HepG2 (cell line): ENCODE results near the gene OTUD1. TPM values are rescaled to one million over a fixed set of nuclear protein-coding genes. Genes with fewer than 3 reads are reported as not detected.

Experiments used
- BCL6 ChIP-seq: IDR thresholded peaks from 2 replicates; pipeline ENCODE4 v1.6.1; 2016; ENCODE audit warnings: missing genetic modification reagents, missing compliant biosample characterization
- REPIN1 ChIP-seq: sonication (generic); formaldehyde crosslinking; IDR thresholded peaks from 2 replicates; pipeline ENCODE4 v1.8.0; 2022; ENCODE audit warnings: missing genetic modification reagents, low read depth, mild to moderate bottlenecking, borderline replicate concordance
- SOX6 ChIP-seq, 2 experiments: fragments of 450-650 bp in 1 of 2; sonication (generic) in 1 of 2; formaldehyde crosslinking in 1 of 2; IDR thresholded peaks; 2 replicates each; pipeline versions ENCODE4 v1.4.0 to v1.6.1; 2017 to 2020; ENCODE audit warnings: antibody characterized with exemption in 1 of 2, mild to moderate bottlenecking in 1 of 2, missing genetic modification reagents in 1 of 2
- ZBTB1 ChIP-seq: sonication (generic); formaldehyde crosslinking; IDR thresholded peaks from 2 replicates; pipeline ENCODE4 v1.4.0; 2020; ENCODE audit warnings: missing genetic modification reagents, borderline replicate concordance
- ZNF660 ChIP-seq: sonication (generic); formaldehyde crosslinking; IDR thresholded peaks from 2 replicates; pipeline ENCODE4 v1.5.1; 2020; ENCODE audit warnings: mild to moderate bottlenecking, low read depth, missing genetic modification reagents, borderline replicate concordance
- polyA plus RNA-seq, 8 experiments: library from polyadenylated mRNA; depleted of rRNA in 3 of 8; stranded (reverse) in 7 of 8; unstranded in 1 of 8; fragments of >200 nt; fragmentation: Illumina TruSeq in 4 of 8; extraction: Trizol in 4 of 8; gene quantifications; 2 replicates each; pipeline versions ENCODE4 v1.2.1 to v1.2.3, GENCODE V29; 2011 to 2016; ENCODE audit warnings: low read depth in 4 of 8, missing spikeins in 1 of 8, mixed read lengths in 1 of 8; ENCODE audit not compliant: insufficient read depth in 1 of 8
- total RNA-seq, 5 experiments: library from RNA; depleted of rRNA; stranded (reverse); fragments of >200 nt; fragmentation: Illumina TruSeq; extraction: Trizol; gene quantifications; 2 replicates each; pipeline ENCODE4 v1.2.3, GENCODE V29; 2016; ENCODE audit warnings: low read depth in 1 of 5
- TF ChIP-seq, protein P1 (sequence below): sonication (generic); formaldehyde crosslinking; IDR thresholded peaks from 2 replicates; pipeline ENCODE4 v1.4.0; 2020; ENCODE audit warnings: missing genetic modification reagents
- TF ChIP-seq, protein P2 (sequence below): sonication (generic); formaldehyde crosslinking; IDR thresholded peaks from 2 replicates; pipeline ENCODE4 v1.5.1; 2020; ENCODE audit warnings: mild to moderate bottlenecking, missing genetic modification reagents
- TF ChIP-seq, protein P3 (sequence below): sonication (generic); formaldehyde crosslinking; IDR thresholded peaks from 2 replicates; pipeline ENCODE4 v1.9.0; 2021; ENCODE audit warnings: missing genetic modification reagents, mild to moderate bottlenecking, borderline replicate concordance

OTUD1 gene
- total and polyA plus RNA-seq, 2 of the 13 experiments (the other 11 are each of a cell fraction or from before 2014, with no cell fraction given) = 1.2 to 1.4 TPM

DNA sequence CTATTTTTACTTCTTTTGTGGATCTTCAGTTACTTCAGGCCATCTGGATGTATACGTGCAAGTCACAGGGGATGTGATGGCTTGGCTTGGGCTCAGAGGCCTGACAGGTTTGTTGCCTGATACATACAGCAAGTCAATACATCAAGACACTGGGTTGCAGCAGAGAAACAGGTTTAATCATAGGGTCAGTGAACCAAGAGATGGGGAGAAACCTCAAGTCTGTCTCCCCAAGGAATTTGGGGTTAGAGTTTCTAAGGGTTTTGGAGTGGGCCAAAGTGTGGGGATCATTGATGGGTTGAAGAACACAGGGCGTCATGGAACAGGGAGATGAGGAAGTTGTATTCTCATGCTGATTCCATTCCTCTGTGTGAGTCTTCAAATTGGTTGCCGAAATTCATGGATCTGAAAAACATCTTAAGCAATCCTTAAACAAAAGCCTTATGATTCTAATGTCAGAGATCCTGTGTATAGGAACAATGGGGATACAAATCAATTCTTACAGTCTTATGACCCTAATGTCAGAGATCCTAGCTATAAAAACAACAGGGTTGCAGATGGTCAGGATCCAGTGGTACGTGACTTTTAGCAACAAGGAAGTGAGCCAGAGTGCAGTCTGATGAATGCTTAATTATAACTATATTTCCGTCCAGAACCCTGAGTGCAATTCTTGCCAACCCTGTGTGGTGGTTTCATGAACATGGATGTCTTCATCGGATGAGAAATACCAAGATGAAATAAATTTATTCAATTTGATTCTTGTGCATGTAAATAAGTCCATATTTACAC is 18.9 kb downstream of the OTUD1 start (continued):
- TF ChIP-seq, protein P1, sequence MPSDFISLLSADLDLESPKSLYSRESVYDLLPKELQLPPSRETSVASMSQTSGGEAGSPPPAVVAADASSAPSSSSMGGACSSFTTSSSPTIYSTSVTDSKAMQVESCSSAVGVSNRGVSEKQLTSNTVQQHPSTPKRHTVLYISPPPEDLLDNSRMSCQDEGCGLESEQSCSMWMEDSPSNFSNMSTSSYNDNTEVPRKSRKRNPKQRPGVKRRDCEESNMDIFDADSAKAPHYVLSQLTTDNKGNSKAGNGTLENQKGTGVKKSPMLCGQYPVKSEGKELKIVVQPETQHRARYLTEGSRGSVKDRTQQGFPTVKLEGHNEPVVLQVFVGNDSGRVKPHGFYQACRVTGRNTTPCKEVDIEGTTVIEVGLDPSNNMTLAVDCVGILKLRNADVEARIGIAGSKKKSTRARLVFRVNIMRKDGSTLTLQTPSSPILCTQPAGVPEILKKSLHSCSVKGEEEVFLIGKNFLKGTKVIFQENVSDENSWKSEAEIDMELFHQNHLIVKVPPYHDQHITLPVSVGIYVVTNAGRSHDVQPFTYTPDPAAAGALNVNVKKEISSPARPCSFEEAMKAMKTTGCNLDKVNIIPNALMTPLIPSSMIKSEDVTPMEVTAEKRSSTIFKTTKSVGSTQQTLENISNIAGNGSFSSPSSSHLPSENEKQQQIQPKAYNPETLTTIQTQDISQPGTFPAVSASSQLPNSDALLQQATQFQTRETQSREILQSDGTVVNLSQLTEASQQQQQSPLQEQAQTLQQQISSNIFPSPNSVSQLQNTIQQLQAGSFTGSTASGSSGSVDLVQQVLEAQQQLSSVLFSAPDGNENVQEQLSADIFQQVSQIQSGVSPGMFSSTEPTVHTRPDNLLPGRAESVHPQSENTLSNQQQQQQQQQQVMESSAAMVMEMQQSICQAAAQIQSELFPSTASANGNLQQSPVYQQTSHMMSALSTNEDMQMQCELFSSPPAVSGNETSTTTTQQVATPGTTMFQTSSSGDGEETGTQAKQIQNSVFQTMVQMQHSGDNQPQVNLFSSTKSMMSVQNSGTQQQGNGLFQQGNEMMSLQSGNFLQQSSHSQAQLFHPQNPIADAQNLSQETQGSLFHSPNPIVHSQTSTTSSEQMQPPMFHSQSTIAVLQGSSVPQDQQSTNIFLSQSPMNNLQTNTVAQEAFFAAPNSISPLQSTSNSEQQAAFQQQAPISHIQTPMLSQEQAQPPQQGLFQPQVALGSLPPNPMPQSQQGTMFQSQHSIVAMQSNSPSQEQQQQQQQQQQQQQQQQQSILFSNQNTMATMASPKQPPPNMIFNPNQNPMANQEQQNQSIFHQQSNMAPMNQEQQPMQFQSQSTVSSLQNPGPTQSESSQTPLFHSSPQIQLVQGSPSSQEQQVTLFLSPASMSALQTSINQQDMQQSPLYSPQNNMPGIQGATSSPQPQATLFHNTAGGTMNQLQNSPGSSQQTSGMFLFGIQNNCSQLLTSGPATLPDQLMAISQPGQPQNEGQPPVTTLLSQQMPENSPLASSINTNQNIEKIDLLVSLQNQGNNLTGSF = no peak
- TF ChIP-seq BCL6 (CRISPR knock-in tag) (no peak), SOX6 (IDR thresholded peaks at IDR 0.05) (no peak), SOX6 (CRISPR knock-in tag; IDR thresholded peaks at IDR 0.05) (no peak), ZNF660 (CRISPR knock-in tag) (no peak), REPIN1 (CRISPR knock-in tag) (no peak), ZBTB1 (CRISPR knock-in tag) (no peak)
- TF ChIP-seq, protein P2, sequence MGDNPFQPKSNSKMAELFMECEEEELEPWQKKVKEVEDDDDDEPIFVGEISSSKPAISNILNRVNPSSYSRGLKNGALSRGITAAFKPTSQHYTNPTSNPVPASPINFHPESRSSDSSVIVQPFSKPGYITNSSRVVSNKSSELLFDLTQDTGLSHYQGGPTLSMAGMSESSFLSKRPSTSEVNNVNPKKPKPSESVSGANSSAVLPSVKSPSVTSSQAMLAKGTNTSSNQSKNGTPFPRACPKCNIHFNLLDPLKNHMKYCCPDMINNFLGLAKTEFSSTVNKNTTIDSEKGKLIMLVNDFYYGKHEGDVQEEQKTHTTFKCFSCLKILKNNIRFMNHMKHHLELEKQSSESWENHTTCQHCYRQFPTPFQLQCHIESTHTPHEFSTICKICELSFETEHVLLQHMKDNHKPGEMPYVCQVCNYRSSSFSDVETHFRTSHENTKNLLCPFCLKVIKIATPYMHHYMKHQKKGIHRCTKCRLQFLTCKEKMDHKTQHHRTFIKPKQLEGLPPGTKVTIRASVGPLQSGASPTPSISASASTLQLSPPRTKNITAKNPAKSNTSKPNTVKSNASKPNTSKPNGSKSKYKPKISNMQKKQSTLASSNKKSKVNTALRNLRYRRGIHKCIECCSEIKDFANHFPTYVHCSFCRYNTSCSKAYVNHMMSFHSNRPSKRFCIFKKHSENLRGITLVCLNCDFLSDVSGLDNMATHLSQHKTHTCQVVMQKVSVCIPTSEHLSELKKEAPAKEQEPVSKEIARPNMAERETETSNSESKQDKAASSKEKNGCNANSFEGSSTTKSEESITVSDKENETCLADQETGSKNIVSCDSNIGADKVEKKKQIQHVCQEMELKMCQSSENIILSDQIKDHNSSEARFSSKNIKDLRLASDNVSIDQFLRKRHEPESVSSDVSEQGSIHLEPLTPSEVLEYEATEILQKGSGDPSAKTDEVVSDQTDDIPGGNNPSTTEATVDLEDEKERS (CRISPR knock-in tag) = no peak
- TF ChIP-seq, protein P3, sequence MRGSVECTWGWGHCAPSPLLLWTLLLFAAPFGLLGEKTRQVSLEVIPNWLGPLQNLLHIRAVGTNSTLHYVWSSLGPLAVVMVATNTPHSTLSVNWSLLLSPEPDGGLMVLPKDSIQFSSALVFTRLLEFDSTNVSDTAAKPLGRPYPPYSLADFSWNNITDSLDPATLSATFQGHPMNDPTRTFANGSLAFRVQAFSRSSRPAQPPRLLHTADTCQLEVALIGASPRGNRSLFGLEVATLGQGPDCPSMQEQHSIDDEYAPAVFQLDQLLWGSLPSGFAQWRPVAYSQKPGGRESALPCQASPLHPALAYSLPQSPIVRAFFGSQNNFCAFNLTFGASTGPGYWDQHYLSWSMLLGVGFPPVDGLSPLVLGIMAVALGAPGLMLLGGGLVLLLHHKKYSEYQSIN (CRISPR knock-in tag) = no peak
